ENCODE data around the gene GPSM3.

DNA sequence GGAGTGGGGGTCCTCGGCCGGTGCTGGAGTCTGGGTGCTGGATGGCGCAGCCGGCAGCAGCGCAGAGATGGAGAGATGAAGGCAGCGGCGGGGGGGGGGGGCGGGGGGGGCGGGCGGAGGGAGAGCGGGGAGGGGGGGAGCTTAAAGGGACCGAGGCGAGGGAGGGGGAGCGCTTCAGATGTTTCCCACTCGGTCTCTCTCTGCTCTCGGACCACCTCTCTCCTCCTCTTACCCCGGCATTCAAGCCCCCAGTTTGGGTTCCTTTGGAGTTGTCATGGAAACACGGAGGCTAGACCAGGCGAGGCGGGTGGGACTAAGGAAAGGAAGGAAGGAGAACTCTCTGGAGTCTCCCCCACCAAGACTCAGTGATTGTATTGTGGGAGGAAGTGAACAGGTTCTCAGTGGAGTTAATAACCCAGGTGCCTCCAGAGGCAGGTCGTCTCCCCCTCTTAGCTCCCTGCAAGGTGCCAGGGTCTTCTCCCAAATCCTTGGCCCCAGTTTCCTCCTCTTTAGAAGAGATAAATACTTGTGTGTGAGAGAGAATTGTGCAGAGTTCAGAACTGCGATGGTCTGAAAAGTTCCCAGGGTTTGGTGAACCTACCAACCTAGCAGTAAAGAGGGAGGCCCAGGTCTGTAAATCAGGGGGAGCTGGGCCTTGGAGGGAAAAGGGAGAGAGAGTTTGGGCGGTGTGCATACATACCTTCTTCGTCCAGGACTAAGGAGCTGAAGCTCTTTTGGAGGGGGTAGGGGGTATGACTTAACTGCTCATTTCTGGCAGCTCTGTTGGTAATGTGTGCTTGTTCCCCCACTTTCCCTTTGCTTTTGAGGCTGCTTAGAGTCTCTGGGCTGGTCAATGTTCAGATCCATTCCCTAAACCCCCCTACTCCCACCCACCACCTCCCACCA, 40.3 kb downstream of the GPSM3 start, which contains the start of gene PRRT1:
- TF ChIP-seq, protein P1, sequence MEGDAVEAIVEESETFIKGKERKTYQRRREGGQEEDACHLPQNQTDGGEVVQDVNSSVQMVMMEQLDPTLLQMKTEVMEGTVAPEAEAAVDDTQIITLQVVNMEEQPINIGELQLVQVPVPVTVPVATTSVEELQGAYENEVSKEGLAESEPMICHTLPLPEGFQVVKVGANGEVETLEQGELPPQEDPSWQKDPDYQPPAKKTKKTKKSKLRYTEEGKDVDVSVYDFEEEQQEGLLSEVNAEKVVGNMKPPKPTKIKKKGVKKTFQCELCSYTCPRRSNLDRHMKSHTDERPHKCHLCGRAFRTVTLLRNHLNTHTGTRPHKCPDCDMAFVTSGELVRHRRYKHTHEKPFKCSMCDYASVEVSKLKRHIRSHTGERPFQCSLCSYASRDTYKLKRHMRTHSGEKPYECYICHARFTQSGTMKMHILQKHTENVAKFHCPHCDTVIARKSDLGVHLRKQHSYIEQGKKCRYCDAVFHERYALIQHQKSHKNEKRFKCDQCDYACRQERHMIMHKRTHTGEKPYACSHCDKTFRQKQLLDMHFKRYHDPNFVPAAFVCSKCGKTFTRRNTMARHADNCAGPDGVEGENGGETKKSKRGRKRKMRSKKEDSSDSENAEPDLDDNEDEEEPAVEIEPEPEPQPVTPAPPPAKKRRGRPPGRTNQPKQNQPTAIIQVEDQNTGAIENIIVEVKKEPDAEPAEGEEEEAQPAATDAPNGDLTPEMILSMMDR (IDR thresholded peaks at IDR 0.05; ENCODE audit: insufficient read depth, low read length, poor library complexity, severe bottlenecking) = no peak
- TF ChIP-seq EZH2phosphoT487 (conservative IDR thresholded peaks at IDR 0.05; ENCODE audit: low read length) = no peak
